Gastrocnemius medialis (tissue), 4 donors: ENCODE results near the gene SEMA4A. TPM values are rescaled to one million over a fixed set of nuclear protein-coding genes. Genes with fewer than 3 reads are reported as not detected.

Experiments used
- ATAC-seq, 2 donors: fragments of 150-250 bp; one replicate each; pipeline ENCODE4 v1.9.1; 2016
- DNase-seq, 2 donors: peaks; one replicate each; pipeline ENCODE4 v3.0.0-alpha.2; 2019
- H3K27ac ChIP-seq, 4 donors: fragments of 200-600 bp; sonication (generic); 1 replicate in 1 of 4; 2 replicates in 3 of 4; pipeline ENCODE4 v1.5.1; 2016 to 2018; ENCODE audit warnings: mild to moderate bottlenecking in 2 of 4, moderate library complexity in 1 of 4
- H3K27me3 ChIP-seq, 3 donors: fragments of 200-600 bp; sonication (generic) in 2 of 3; 1 replicate in 1 of 3; 2 replicates in 2 of 3; pipeline versions ENCODE4 v1.5.1 to v1.6.0; 2016 to 2019; ENCODE audit warnings: mild to moderate bottlenecking in 1 of 3, moderate library complexity in 1 of 3
- H3K36me3 ChIP-seq, 2 donors: fragments of 200-600 bp; sonication (generic) in 1 of 2; one replicate each; pipeline ENCODE4 v1.5.1; 2017 to 2018
- H3K4me1 ChIP-seq, 2 donors: fragments of 200-600 bp; sonication (generic) in 1 of 2; one replicate each; pipeline ENCODE4 v1.5.1; 2016 to 2017; ENCODE audit warnings: mild to moderate bottlenecking in 2 of 2
- H3K4me3 ChIP-seq, 4 donors: fragments of 200-600 bp; sonication (generic) in 3 of 4; 1 replicate in 1 of 4; 2 replicates in 3 of 4; pipeline ENCODE4 v1.5.1; 2016 to 2019; ENCODE audit warnings: mild to moderate bottlenecking in 2 of 4
- H3K9me3 ChIP-seq, 3 donors: fragments of 200-600 bp; sonication (generic) in 2 of 3; 1 replicate in 1 of 3; 2 replicates in 2 of 3; pipeline ENCODE4 v1.5.1; 2016 to 2019
- CTCF ChIP-seq, 5 experiments: fragments of 450-650 bp in 3 of 5; fragments of 200-600 bp in 2 of 5; sonication (generic) in 2 of 5; IDR thresholded peaks in 4 of 5; conservative IDR thresholded peaks in 1 of 5; 1 replicate in 4 of 5; 2 replicates in 1 of 5; pipeline ENCODE4 v1.5.1; 2016 to 2019; ENCODE audit warnings: antibody characterized with exemption in 5 of 5, mild to moderate bottlenecking in 3 of 5, moderate library complexity in 3 of 5
- POLR2A ChIP-seq, 2 donors: fragments of 450-650 bp; IDR thresholded peaks; one replicate each; pipeline ENCODE4 v1.6.1; 2017; ENCODE audit warnings: antibody characterized with exemption in 2 of 2, mild to moderate bottlenecking in 2 of 2, moderate library complexity in 2 of 2
- in situ Hi-C, 4 donors: fragments of 200-750 bp; cut with MboI; loops; one replicate each; pipeline versions ENCODE4 v1.15.0 to v1.8.0; 2017; ENCODE audit warnings: low sequenced_read_pairs in 4 of 4
- intact Hi-C: fragments of 100-400 bp; cut with DNase I; formaldehyde crosslinking; loops from one replicate; pipeline ENCODE4 v1.15.1; 2023; ENCODE audit warnings: low total_unique reads
- total RNA-seq, 4 donors: library from RNA; depleted of rRNA; stranded (reverse); fragments of >200 nt; gene quantifications; one replicate each; pipeline versions ENCODE4 v1.1.0 to v1.2.3, GENCODE V29; 2016

SEMA4A gene
- total RNA-seq, 4 donors from 2014 or later: 0.29 to 2.4 (median 1.2) TPM

- no peaks in the 10 kb centered on the region for H3K9me3 ChIP-seq
- no peak overlapping the region for H3K27ac ChIP-seq
- intact Hi-C loops: loop anchor here (1.0 to 5.0 kb wide), 2 partner anchors 65 to 78 kb away; partner anchors contain the start of gene PMF1
- in situ Hi-C loops: loop anchor here in 3 of 4 donors (5.0 kb wide), 2 partner anchors 75 to 80 kb away; no protein-coding TSS in a partner anchor
- no peaks in the 10 kb centered on the region for H3K36me3 ChIP-seq
- DNase-seq (no peak), ATAC-seq (no peak)
- peaks cover 8 to 21% (median 17%) of the 10 kb centered on the region in 3 donors for H3K27me3 ChIP-seq
- no peak overlapping the region for H3K4me3 ChIP-seq
- peaks cover 11 to 12% of the 10 kb centered on the region in 2 donors for H3K4me1 ChIP-seq
- TF ChIP-seq CTCF (IDR thresholded peaks at IDR 0.05 in 4 of 5, conservative IDR thresholded peaks at IDR 0.05 in 1 of 5) (no peak), POLR2A (IDR thresholded peaks at IDR 0.05) (no peak)
Observed at GRCh38 chr1:156146769-156147405, 6.5 kb upstream of the SEMA4A start.

GRCh38 chr1:156148216-156148615 is 5.2 kb upstream of the SEMA4A start:
- Histone ChIP-seq H3K4me1 (peaks cover 11 to 12% of the 10 kb centered on the region in 2 donors), H3K36me3 (no peaks in the 10 kb centered on the region), H3K4me3 (no peak overlapping the region), H3K9me3 (no peaks in the 10 kb centered on the region), H3K27me3 (peaks cover 8 to 21% (median 17%) of the 10 kb centered on the region in 3 donors), H3K27ac (no peak overlapping the region)
- DNase-seq (no peak), ATAC-seq (no peak)
- TF ChIP-seq POLR2A (IDR thresholded peaks at IDR 0.05) (no peak), CTCF (IDR thresholded peaks at IDR 0.05 in 4 of 5, conservative IDR thresholded peaks at IDR 0.05 in 1 of 5) (no peak)
- in situ Hi-C loops: loop anchor here in 3 of 4 donors (5.0 kb wide), 2 partner anchors 74 to 79 kb away; no protein-coding TSS in a partner anchor
- intact Hi-C loops: loop anchor here (5.0 kb wide), 1 partner anchor 64 kb away; the partner anchor contains the start of gene PMF1

- Histone ChIP-seq H3K27me3 (peaks cover 8 to 21% (median 17%) of the 10 kb centered on the region in 3 donors), H3K9me3 (no peaks in the 10 kb centered on the region), H3K36me3 (no peaks in the 10 kb centered on the region), H3K4me1 (peaks cover 11 to 12% of the 10 kb centered on the region in 2 donors), H3K4me3 (no peak overlapping the region), H3K27ac (no peak overlapping the region)
- in situ Hi-C loops (loop anchor here in 3 of 4 donors (5.0 kb wide), 2 partner anchors 73 to 78 kb away; no protein-coding TSS in a partner anchor), intact Hi-C loops (loop anchor here (5.0 kb wide), 1 partner anchor 63 kb away; the partner anchor contains the start of gene PMF1)
- ATAC-seq (no peak), DNase-seq (no peak)
- TF ChIP-seq POLR2A (IDR thresholded peaks at IDR 0.05) (no peak), CTCF (IDR thresholded peaks at IDR 0.05 in 4 of 5, conservative IDR thresholded peaks at IDR 0.05 in 1 of 5) (no peak)
Observed at GRCh38 chr1:156149374-156150332, 3.7 kb upstream of the SEMA4A start.

- Histone ChIP-seq H3K27me3 (peaks cover 8 to 21% (median 17%) of the 10 kb centered on the region in 3 donors), H3K9me3 (no peaks in the 10 kb centered on the region), H3K36me3 (no peaks in the 10 kb centered on the region), H3K4me1 (peaks cover 11 to 12% of the 10 kb centered on the region in 2 donors), H3K4me3 (no peak overlapping the region), H3K27ac (no peak overlapping the region)
- no peak for DNase-seq
- TF ChIP-seq CTCF (IDR thresholded peaks at IDR 0.05 in 4 of 5, conservative IDR thresholded peaks at IDR 0.05 in 1 of 5) (no peak), POLR2A (IDR thresholded peaks at IDR 0.05) (no peak)
- intact Hi-C loops (no loop called here), in situ Hi-C loops (no loop called here)
- ATAC-seq: no peak
Observed at GRCh38 chr1:156150333-156151011, 2.9 kb upstream of the SEMA4A start.
